ENCODE results near the gene ALK.
A peak's percentile ranks its signal among the peaks of the same experiment; 100 is the strongest.

ALK gene

GRCh38 chr2:29575370-29575890 is 346.0 kb downstream of the ALK start:
- no peak for DNase-seq (ENCODE audit: low read depth)

- no peak for DNase-seq (ENCODE audit: low read depth)
Measured at GRCh38 chr2:29573612-29574011, 347.8 kb downstream of the ALK start.

GRCh38 chr2:29573147-29573546 is 348.2 kb downstream of the ALK start:
- no peak for DNase-seq (ENCODE audit: low read depth)

- no peak for DNase-seq (ENCODE audit: low read depth)
Measured at GRCh38 chr2:29570539-29570938, 350.8 kb downstream of the ALK start.

GRCh38 chr2:29567906-29568520 is 353.4 kb downstream of the ALK start:
- no peak for DNase-seq (ENCODE audit: low read depth)

GRCh38 chr2:29563697-29564096 is 357.7 kb downstream of the ALK start:
- no peak for DNase-seq (ENCODE audit: low read depth)

GRCh38 chr2:29562896-29563295 is 358.5 kb downstream of the ALK start:
- peak; percentile 24 for DNase-seq (ENCODE audit: low read depth)

GRCh38 chr2:29562319-29562718 is 359.1 kb downstream of the ALK start:
- DNase-seq (ENCODE audit: low read depth), result no peak

- no peak for DNase-seq (ENCODE audit: low read depth)
Measured at GRCh38 chr2:29561628-29562027, 359.8 kb downstream of the ALK start.

- no peak for DNase-seq (ENCODE audit: low read depth)
Measured at GRCh38 chr2:29561181-29561580, 360.2 kb downstream of the ALK start.

- no peak for DNase-seq (ENCODE audit: low read depth)
Measured at GRCh38 chr2:29560566-29560965, 360.8 kb downstream of the ALK start.

- no peak for DNase-seq (ENCODE audit: low read depth)
Measured at GRCh38 chr2:29560030-29560429, 361.4 kb downstream of the ALK start.

- DNase-seq (ENCODE audit: low read depth), result no peak
Measured at GRCh38 chr2:29559578-29559977, 361.8 kb downstream of the ALK start.

GRCh38 chr2:29558097-29558496 is 363.3 kb downstream of the ALK start:
- DNase-seq (ENCODE audit: low read depth), result no peak

- DNase-seq (ENCODE audit: low read depth), result no peak
Measured at GRCh38 chr2:29557268-29557667, 364.1 kb downstream of the ALK start.

GRCh38 chr2:29549069-29549380 is 372.4 kb downstream of the ALK start:
- no peak for DNase-seq (ENCODE audit: low read depth)

- DNase-seq (ENCODE audit: low read depth), result no peak
Measured at GRCh38 chr2:29544917-29545316, 376.5 kb downstream of the ALK start.

GRCh38 chr2:29544031-29544430 is 377.4 kb downstream of the ALK start:
- no peak for DNase-seq (ENCODE audit: low read depth)

GRCh38 chr2:29535188-29535587 is 386.2 kb downstream of the ALK start:
- DNase-seq (ENCODE audit: low read depth), result no peak

- DNase-seq (ENCODE audit: low read depth), result peak; percentile 64
Measured at GRCh38 chr2:29532436-29532835, 388.9 kb downstream of the ALK start.

GRCh38 chr2:29531626-29532025 is 389.8 kb downstream of the ALK start:
- DNase-seq (ENCODE audit: low read depth), result no peak

GRCh38 chr2:29530281-29530680 is 391.1 kb downstream of the ALK start:
- no peak for DNase-seq (ENCODE audit: low read depth)

- DNase-seq (ENCODE audit: low read depth), result peak; percentile 38
Measured at GRCh38 chr2:29528891-29529520, 392.4 kb downstream of the ALK start.

GRCh38 chr2:29528371-29528770 is 393.0 kb downstream of the ALK start:
- no peak for DNase-seq (ENCODE audit: low read depth)
